ENCODE measurements around the gene MRPL52.
"Not testable (repeated sequence)": the region's sequence is repeated elsewhere in the genome, so short reads cannot be mapped to it uniquely, and the experiment has no call there.

The MRPL52 gene

DNA sequence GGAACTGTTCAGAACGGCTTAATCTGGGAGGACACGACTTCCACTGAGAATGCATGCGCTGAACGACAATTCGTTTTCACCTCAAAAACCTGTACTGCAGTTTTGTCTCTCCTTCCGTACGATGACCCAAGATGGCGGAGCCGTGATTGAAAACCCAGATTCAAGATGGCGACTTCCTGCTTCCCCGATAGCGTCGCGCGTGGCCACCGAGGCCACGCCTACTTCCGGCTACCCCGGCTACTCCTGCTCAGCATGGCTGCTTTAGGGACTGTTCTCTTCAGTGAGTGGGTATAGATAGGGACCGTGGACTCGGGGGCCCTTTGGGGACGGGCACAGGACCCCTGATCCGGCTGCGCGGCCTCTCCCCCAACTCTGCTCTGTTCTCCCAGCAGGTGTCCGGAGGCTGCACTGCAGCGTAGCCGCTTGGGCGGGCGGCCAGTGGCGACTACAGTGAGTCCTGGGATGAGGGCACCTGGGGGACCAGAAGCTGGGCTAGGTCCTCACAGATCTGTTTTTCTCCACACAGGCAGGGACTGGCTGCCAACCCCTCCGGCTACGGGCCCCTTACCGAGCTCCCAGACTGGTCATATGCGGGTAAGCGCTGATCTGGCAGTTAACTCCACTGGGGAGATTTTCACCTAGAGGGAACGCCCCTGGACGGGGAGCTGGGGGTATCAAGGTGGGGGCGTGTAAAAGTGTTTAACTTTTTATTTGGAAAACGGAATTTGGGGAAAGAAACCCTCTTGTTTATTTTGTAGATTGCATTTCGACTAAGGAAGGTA is at the start of gene MRPL52:
Gene MRPL52, plus strand, starts transcription at position 227 of the 782 bp plus-strand sequence. Its CDS starts 26 bp downstream, at position 253.
- DNase-seq: peak; percentile 61 to 87 (median 70)

DNA sequence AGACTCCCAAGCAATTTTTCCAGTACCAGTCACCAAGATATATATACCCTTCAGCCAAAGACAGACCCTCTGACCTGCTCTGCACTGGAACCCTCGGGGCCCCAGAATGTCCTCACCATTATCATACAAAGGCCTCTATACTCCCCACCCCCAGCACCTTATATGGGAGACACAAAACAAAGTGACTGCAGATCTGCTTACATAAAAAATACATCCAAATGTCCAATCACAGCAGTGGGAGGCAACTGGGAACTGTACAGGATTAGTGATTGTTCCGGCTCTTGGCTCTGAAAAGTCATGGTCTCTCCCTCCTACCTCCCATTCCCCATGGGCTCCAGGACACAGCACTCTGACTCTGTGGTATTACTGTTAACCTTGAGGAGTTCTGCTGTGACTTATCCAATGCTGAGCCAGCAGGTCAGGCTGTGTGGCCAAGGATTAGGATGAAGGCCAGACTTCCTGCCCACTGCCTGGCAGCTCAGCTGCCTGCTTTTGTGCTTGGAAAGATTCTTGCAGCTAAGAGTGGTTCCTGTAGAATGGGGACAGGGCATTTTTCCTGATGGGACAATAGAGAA is 49.5 kb upstream of the MRPL52 start:
- no peak for DNase-seq

DNA sequence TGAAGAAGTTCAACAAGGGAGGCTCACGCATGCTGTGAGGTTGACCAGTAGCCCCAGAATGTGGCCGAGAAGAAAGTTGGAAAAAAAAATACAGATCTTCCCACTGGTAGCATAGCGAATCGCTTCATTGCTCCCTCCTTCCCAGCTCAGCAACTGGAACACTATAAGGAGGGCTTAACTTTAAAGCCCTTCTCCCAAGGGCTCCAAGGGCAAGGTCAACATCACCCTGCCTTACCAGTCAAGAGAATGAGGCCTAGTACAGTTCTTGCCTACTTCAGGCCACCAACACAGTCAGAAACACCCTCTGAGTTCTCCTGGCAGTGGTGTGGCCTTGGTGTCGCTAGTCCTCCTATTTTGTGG is 48.8 kb upstream of the MRPL52 start:
- DNase-seq: no peak

DNA sequence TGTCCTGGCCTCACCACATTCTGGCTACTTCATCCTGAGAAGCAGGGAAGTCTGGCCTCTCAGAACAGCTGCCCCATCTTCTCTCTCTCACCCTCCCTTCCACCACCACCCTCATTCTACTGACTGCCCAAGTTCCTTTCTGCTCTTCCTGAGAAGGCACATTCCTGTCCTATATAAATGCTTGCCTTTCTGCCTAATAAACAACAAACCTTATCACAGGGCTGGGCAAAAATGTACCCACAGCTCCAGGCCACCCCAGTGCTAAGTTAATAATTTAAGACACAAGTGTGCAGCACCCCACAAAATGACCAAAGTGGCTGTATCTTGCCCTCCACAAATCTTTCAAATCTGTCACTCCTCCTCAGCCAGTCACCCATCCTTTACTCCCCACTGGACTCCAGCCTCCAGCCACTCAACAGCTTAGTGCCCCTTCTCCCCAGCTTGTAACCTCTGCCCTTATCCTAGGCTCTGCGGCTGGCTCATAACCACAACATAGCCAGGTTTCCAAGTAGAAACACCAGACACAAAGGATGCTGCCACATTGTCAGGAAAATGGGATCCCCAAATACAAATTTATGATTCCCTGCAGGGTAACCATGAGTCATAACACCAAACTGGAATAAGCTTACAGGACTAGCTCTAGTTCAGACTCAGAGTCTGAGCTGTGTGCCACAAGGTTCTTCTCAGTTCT is 48.2 kb upstream of the MRPL52 start:
- DNase-seq: no peak

DNA sequence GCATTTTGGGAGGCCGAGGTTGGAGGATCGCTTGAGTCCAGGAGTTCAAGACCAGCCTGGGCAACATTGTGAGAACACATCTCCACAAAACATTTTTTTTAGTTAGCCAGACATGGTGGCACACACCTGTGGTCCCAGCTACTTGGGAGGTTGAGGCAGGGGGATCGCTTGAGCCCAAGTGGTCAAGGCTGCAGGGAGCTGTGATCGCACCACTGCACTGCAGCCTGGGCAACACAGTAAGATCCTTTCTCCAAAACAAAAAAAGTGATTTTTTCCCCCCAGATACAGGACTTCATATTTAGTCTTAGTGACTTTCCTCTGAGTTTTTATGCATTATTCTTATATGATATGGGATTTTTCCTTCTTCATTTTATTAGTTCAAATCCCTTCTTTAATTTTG is 43.0 kb upstream of the MRPL52 start:
- no peak for DNase-seq

DNA sequence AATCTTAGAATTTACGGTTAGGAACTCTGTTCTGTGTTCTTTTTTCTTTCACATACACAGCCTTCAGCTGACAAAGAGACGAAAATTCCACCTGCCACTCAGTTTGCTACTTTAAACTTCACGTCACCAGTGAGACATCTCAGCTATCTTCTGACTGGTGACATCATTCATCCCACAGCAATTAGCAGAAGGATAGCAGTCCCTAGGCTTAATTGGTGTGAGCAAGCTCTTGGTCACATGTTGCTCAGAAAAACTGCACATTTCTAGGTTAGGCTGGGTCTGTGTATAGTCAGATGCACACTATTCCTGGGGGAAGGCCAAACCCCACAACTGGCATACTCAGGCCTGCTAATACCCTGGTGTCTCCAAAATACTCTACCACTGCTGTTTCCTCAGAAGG is 38.4 kb upstream of the MRPL52 start:
- DNase-seq: no peak

DNA sequence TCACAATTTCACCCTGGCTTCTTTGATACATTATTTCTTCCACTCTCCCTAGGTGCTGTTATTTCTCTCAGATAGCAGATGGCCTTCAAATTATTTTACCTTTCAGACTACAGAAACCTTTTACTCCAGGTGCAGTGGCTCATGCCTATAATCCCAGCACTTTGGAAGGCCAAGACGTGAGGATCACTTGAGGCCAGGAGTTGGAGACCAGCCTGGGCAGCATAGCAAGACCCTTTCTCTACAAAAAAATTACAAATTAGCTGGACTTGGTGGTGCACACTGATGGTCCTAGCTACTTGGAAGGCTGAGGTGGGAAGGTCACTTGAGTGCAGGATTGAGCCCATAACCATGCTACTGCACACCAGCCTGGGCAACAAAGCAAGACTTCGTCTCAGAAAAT is 37.5 kb upstream of the MRPL52 start:
- no peak for DNase-seq

DNA sequence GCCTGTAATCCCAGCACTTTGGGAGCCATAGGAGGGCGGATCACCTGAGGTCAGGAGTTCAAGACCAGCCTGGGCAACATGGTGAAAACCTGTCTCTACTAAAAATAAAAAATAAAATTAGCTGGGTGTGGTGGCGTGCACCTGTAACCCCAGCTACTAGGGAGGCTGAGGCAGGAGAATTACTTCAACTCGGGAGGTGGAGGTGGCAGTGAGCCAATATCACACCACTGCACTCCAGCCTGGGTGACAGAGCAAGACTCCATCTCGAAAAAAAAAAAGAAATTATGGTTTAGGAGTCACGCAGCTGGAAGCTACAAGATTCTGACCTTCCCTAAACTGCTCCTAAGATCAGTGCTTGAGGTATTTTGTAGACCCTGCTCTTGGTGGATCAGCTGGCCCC is 36.1 kb upstream of the MRPL52 start:
- not testable (repeated sequence) for DNase-seq

DNA sequence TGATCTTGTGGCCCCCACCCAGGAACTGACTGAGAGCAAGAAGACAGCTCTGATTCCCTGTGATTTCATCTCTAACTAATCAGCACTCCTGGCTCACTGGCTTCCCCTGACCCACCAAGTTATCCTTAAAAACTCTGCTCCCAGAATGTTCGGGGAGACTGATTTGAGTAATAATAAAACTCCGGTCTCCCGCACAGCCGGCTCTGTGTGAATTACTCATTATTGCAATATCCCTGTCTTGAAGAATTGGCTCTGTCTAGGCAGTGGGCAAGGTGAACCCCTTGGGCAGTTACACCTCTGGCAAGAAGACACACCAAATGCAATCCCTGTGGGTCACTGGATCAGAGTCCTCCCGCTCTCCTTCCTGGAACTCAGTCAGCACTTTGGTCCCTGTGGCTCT is 35.7 kb upstream of the MRPL52 start:
- no peak for DNase-seq

DNA sequence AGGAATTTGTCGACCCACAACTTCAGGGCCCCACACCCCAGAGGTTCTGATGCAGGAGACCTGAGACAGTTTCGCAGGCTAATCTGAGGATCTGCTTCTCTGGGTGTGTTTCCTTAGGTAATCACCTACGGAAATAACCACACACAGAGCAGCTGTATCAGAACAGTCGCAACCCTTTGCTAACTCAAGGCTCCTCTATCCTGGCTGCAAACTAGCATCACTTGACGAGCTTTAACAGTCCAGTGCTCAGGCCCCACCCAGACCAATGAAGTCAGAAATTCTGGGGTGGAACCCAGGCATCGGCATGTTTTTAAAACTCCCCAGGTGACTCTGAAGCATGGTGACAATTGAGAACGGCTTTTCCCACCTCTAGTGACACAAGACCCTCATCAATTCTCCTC is 35.1 kb upstream of the MRPL52 start:
- no peak for DNase-seq

DNA sequence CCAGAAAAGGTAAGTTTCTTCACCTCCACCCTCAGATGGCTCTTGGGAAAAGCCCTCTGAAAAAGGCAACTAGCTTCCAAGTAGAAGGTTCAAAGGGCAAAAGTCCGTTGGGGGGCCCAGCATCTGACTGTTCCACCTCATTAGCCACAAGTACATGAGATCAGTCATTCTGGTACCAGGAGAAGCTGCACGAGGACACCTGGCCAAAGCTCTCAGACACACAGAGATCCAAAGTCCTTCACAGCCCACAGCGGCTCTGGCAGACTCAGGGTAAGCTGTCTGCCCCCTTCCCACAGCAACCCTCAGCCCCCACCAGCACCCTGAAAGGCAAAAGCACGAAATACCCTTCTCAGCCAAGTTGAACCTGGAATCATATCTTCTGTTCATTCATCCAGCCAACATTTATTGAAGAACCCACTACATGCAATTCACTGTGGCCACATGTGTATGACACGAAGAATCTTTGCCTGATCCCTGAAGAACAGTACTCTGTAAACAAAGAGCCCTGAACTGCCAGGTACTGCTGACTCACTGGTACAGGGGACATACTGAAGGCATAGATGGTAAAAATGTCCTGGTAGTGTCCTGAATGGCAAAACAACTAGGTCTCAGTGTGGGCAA is 33.5 kb upstream of the MRPL52 start:
- no peak for DNase-seq

DNA sequence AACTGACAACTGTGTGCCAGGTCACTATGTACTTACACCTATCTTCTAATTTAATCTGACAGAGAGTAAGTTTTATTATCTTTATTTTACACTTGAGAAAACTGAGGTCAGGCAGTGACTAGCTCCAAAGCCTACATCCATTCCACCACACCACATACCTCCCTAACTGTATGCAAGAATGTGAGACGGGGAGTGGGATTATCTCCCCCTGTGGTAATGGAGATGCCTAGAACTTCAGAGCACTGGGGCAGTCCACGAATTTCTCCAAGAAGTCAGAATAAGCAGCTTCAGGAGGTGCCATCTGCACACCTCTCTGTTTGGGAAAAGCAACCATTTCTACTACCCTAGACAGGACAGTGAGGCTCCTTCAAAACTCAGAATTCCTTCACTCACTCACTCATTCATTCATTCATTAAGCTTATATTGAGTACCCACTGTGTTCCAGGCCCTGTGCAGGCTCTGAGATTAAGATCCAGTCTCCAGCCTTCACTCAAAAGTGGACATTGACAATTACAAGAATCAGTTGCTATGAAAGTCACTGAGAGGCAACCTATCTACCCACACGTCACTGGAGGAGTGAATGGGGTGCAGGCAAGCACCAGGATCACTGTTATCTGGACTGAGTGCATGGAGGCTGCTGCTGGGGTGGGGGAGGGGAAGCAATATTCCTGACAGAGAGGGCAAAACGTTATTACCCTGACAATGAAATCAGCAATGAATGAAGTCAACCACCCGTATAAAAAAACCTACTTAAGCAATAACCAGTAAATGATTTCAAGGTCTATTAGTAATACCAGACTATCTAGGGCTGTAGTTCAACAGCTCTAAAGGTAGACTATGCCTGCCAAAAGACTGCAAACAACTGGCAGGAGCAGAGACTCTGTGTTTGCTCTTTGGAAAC is 32.4 kb upstream of the MRPL52 start:
- no peak for DNase-seq

DNA sequence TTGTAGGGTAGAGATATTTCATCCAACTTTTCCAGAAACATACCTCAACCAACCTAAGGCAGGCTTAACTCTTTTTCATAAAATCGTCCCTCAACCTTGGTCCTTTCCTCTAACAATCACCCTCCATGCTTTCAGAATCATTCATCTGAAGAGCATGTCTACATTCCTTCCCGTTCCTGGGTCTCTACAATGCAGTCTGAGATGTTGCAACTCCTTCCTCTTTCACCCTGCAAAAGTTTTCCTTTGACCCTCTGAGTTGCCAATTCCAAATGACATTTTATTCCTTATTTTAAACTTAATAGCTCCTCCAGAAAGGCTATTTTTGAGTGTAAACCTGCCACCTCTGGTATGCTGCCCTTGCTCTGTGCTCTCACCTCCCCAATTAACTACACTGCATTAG is 31.2 kb upstream of the MRPL52 start:
- no peak for DNase-seq

DNA sequence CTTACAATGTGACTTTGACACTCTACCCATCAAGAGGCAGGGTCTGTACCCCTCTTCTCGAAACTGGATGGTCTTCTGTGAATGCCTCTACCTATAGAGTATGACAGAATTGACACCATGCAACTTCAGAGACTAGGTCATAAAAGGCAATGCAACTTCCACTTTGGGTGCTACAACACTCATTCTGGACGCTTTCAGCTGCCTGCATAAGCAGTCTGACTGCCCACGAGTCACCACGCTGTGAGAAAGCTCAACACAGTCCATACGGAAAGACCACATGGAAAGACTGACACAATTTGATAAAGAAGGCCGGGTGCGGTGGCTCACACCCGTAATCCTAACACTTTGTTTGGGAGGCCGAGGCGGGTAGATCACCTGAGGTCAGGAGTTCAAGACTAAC is 29.3 kb upstream of the MRPL52 start:
- DNase-seq: no peak

DNA sequence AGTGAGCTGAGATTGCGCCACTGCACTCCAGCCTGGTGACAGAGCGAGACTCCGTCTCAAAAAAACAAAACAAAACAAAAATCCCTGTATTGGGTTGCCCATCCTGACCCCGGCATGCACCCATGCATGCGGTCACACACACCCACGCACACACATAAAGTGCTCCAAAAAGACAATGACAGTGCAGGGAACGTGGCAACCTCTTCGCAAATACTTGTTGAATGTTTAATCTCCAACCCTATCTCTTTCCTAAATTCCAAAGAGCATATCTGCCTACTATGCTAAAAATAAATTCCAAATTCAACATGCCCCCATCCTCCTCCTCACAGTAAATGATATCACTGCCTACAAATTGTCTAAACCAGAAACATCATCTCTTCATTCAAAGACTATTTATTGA is 28.0 kb upstream of the MRPL52 start:
- DNase-seq: no peak

DNA sequence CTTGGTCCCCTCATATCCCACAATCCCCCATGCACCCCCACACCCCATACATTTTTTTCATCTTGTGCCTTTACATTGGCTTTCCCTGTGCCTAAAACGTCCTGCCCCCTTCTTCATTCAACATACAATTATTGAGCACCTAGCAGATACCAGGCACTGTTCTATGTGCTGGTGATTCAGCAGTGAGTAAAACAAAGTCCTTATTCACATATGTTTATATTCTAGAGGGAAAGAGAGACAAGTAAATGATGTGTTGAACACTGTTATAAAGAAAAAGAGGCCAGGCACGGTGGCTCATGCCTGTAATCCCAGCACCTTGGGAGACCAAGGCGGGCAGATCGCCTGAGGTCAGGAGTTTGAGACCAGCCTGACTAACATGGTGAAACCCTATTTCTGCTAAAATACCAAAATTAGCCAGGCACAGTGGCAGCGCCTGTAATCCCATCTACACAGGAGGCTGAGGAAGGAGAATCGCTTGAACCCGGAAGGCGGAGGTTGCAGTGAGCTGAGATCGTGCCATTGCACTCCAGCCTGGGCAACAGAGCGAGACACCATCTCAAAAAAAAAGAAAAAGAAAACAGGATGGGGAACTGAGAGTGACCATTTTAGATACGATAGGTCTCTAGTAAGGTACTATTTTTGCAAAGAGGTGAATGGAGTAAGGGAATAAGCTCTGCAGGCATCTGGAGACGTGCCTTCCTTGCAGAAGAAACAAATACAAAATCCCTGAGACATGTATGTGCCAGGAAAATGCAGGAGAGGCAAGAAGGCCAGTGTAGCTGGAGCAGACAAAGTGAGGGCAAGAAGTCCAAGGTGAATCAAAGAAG is 26.6 kb upstream of the MRPL52 start:
- no peak for DNase-seq

DNA sequence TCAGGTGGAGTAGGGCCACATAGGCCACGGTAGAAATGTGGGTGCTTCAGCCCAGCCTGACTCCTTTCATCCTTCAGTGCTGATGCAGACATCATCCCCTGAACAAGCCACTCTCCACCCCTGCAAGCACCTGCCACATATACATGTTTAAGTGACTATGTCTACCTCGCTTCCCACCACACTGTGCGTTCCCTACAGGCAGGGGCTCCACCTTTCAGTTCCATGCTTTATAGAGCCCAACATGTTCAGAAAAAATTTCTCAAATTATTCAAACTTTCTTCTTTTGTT is 26.1 kb upstream of the MRPL52 start:
- no peak for DNase-seq

DNA sequence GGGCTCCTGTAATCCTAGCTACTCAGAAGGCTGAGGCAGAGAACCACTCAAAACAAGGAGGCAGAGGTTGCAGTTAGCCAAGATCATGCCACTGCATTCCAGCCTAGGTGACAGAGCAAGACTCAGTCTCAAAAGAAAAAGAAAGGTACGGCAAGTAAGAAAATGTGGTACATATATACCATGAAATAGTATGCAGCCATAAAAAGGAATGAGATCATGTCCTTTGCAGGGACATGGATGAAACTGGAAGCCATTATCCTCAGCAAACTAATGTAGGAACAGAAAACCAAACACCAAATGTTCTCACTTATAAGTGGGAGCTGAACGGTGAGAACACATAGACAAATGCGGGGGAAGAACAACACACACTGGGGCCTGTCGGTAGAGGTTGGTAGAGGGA is 24.5 kb upstream of the MRPL52 start:
- DNase-seq: not testable (repeated sequence)

DNA sequence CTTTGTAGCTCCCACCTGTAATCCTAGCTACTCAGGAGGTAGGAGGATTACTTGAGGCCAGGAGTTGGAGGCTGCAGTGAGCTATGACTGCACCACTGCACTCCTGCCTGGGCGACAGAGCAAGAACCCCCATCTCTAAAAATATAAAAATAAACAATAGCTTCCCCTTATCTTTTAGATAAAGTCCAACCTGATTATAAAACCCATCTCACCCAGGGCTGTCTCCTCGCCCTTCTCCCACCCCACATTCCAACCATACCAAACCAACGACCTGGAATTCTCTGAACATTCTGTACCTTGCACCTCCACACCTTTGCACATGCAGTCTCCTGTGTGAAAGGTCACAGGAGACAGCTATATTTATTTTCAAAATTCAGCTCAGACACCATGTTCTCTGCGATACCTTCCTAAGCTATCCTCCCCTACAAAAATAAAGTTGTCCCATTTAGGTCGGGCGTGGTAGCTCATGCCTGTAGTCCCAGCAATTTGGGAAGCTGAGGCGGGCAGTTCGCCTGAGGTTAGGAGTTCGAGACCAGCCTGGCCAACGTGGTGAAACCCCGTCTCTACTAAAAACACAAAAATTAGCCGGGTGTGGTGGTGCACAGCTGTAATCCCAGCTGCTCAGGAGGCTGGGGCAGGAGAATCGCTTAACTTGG is 22.1 kb upstream of the MRPL52 start:
- DNase-seq: no peak

DNA sequence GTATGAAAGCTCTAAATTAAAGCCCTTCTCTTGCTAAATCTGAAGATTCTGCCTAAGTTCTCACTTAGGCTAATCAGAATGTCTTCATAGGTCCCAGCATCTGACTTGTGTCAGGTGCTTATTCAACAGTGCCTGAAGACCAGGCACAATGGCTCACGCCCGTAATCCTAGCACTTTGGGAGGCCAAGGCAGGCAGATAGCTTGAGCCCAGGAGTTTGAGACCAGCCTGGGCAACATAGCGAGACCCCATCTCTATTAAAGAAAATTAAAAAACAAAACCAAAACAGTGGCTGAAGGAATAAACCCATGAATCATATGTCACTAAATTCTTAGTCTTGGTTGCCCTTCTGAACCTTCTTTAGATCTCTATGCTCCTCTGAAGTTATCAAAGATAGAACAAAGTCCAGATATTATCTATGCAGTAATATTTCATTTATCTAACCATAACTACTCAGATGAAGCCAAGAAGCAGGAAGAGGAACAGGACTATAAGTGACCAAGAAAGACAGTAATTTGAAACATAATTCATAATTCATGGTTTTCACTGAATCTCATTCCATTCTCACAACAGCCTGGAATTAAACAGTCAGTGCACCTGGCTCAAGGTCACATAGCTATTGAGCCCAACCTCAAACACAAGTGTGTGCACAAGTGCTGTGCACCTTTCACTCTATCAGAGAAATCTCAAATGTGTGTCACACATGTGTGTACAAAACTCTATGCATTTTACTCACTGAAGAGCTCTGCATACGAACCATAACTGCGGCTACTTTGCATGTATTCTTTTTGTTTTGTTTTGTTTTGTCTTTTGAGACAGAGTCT is 21.1 kb upstream of the MRPL52 start:
- no peak for DNase-seq

DNA sequence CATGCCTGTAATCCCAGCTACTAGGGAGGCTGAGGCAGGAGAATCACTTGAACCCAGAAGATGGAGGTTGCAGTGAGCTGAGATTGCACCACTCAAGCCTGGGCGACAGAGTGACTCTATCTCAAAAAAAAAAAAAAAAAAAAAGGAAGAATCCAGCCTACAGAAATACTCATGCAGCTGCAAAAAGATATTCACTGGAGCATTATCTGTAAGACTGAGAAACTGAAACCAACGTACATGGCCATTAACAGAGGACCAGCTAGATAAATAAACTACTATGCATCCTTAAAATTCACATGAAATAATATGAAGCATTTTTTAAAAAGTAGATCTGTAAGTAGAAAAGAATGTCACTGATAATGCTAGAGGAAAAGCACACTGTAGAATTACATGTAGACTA is 18.0 kb upstream of the MRPL52 start:
- no peak for DNase-seq
